Activated CD8-positive, alpha-beta memory T cell treated with anti-CD3 and anti-CD28 coated beads, Interleukin-2, amount 50 U/mL, for 1 hour (primary cell): ENCODE data around the gene HDX.
"Not testable (repeated sequence)": the region's sequence is repeated elsewhere in the genome, so short reads cannot be mapped to it uniquely, and the experiment has no call there.

ENCODE experiments used
- DNase-seq: peaks from one replicate; pipeline ENCODE4 v3.0.0-alpha.2; 2020; ENCODE audit errors: extremely low read depth

The HDX gene, protein sequence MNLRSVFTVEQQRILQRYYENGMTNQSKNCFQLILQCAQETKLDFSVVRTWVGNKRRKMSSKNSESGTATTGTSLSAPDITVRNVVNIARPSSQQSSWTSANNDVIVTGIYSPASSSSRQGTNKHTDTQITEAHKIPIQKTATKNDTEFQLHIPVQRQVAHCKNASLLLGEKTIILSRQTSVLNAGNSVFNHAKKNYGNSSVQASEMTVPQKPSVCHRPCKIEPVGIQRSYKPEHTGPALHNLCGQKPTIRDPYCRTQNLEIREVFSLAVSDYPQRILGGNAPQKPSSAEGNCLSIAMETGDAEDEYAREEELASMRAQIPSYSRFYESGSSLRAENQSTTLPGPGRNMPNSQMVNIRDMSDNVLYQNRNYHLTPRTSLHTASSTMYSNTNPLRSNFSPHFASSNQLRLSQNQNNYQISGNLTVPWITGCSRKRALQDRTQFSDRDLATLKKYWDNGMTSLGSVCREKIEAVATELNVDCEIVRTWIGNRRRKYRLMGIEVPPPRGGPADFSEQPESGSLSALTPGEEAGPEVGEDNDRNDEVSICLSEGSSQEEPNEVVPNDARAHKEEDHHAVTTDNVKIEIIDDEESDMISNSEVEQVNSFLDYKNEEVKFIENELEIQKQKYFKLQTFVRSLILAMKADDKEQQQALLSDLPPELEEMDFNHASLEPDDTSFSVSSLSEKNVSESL

GRCh38 chrX:84501798-84502628 is at the start of gene HDX:
Gene HDX, minus strand, starts transcription at chrX:84502453. Its CDS starts 27,056 bp downstream, at chrX:84475397.
- DNase-seq = peak; percentile 13

DNA sequence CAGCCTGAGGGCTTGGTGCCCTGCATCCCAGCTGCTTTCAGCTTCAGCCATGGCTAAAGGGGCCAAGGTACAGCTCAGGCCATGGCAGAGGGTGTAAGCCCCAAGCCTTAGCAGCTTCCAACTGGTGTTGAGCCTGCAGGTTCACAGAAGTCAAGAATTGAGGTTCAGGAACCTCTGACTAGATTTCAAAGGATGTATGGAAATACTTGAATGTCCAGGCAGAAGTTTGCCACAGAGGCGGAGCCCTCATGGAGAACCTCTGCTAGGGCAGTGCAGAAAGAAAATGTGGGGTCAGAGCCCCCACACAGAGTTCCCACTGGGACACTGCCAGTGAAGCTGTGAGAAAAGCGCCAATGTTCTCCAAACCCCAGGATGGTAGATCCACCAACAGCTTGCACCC is 39.1 kb upstream of the HDX start:
- not testable (repeated sequence) for DNase-seq

GRCh38 chrX:84537627-84538026 is 35.4 kb upstream of the HDX start:
- not testable (repeated sequence) for DNase-seq

DNA sequence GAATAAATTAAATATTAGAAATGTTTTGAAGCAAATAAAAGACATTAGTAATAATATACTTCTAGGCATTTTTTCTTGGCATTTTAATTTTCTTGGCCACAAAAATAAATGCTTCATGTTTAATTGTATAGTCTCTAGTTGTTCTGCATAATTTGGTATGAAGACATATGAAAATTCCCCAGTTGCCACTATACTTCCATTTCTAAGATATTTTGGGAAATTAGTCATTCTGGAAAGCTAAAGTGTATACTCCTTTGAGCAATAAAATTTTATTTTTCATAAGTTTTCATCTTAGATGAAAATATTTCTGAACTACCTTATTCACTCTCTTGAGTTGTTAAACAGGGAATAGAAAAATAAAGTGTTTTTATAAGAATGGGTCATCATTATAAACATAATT is 13.8 kb downstream of the HDX start:
- DNase-seq = no peak

DNA sequence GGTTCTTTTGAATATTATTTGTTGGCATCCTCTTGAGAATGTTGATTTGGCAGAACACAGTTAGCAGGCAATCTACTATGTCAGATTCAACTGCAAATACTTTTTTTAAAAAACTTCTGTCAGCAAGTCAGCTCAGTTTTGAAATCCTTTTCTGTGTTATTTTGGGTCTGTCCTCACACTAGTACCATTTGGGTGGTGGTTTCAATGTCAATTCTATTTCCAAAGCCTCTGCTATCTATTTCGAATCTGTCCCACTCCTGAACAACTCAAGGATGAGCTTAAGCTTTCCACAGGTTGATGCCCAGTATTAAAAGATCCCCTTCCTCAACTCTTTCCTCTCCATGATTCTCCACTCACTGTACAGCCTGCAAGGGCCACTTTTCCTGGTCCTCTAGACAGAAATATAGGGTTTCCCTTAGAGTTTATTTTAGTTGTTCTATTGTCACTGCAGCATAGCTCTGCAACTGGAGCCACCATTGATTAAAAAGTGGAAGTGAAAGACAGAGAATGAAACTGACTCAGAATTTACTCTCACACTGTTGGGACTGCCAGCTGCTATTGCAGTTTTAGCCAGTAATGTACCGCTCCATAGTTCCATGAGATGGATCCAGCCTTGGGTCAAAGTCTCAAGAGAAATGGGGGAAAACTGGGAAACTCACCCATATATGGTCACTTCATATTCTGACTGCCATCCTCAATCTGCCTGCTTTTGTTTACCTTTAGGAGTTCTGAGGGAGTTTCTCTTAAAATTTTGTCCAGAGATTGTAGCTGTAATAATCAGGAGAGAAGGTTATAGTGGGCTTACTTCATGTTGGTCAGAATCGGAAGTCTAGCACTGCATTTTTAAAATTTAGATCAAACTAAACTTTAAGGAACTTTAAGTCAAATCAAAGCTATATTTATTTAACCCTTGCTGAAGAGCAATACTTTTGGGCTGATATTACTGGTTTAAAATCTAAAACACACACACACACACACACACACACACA is 14.6 kb downstream of the HDX start:
- DNase-seq = no peak

DNA sequence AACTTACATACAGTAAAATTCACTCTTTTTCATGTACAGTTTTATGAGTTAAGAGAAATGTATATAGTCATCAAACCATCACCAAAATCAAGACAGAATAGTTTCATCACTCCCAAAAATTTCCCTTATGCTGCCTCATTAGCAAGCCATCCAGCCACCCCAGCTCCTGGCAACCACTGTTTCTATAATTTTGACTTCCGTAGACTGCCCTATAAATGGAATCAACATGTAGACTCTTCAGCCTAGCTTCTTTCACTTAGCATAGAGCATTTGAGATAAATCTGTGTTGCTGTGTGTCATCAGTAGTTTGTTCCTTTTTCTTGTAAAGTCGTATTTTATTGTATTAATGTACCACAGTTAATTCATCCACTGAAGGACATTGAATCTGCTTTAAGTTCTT is 23.2 kb downstream of the HDX start:
- DNase-seq = no peak

DNA sequence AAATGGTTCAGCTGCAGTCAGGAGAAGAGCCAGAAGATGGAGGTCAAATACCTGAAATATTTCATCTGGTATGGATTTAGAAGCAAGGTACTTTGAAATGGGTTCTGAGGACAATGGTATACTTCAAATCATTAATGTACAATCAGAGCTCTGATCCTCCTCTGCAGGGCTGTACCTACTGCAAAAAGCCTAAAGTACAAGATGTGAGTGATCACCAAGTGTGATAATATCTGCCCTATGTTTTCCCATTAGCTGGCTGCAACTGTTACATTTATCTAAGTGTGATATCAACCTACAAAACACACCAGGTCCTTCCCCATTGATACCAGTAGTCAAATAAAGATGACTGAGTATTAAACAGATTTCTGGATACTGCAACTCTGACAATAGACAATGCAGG is 25.1 kb downstream of the HDX start:
- DNase-seq = no peak

DNA sequence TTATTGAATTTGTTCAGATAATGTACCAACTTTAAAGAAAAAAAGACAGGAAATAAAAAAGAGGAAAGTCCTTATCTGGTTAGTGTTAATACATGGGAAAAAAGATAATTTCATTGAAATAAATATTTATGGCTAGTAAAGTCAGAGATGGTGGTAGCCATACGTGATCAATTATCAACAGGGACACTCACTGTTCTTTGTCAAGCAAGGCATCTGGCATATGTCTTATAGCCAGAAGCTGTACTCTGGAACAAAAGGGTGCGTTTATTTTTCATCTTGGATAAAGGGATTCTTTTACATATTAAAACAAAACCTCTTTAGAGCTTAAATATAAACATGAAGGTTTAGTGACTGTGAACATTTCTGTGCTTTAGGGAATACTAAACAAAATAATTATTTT is 26.7 kb downstream of the HDX start:
- no peak for DNase-seq

DNA sequence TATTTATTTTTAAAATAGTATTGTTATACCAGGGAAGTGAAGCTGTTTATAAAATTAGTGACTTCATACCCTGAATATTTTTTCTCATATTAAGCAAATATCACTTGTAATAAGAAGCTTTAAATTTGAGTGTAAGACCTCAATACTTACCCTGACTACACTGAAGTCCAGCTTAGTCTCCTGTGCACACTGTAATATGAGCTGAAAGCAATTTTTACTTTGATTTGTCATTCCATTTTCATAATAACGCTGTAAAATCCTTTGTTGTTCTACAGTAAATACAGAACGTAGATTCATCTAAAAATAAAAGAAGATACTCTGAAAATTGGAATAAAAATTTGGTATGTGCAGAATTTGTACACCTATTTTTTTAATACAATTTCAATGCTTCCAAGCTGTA is 27.2 kb downstream of the HDX start:
- no peak for DNase-seq

DNA sequence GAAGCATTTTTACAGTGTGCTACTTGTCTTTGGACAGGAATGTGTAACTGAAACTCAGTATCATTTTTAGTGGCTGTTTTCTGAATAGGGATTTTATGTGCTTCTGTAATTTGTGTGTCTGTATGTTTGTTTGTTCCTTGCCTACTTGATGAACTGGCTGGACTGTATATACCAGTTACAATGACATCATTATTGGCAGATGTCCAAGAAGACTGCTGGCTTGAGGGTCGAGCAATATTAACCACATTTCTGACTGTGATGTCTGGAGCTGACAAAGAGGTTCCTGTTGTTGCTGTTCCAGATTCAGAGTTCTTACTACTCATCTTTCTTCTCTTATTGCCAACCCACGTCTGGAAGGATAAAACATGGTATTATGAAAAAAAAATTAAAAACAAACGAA is 33.0 kb downstream of the HDX start:
- DNase-seq = no peak

GRCh38 chrX:84467898-84468297 is 34.4 kb downstream of the HDX start:
- no peak for DNase-seq

DNA sequence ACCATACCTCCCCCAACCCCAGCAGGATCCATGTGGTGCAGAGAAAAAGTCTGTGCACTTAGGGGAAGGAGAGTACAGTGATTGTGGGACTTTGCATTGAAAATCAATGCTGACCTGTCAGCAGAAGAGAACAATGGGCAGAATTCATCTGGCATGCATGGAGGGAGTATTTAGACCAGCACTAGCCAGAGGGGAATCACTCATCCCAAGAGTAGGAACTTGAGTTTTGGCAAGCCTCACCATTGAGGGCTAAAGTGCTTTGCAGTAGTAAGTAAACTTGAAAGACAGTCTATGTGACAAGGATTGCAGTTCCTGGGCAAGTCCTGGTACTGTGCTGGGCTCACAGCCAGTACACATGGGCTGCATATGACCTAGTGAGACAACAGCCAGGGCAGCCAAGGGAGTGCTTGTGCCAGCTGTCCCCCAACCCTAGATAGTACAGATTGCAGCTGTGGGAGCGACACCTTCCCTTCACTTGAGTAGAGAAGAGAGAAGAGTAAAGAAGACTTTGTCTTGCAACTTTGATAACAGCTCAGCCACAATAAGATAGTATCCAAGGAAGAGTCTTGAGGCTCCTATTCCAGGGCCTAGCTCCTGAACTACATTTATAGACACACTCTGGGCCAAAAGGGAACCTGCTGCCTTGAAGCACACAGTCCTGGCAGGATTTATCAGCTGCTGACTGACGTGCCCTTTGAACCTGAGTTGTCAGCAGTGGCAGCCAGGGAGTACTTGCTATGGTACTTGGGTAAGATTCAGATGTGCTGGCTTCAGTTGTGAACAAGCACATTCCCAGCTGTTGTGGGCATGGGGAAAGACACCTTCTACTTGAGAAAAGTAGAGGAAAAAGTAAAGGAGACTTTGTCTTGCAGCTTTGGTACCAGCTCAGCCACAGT is 48.7 kb downstream of the HDX start:
- DNase-seq = no peak

DNA sequence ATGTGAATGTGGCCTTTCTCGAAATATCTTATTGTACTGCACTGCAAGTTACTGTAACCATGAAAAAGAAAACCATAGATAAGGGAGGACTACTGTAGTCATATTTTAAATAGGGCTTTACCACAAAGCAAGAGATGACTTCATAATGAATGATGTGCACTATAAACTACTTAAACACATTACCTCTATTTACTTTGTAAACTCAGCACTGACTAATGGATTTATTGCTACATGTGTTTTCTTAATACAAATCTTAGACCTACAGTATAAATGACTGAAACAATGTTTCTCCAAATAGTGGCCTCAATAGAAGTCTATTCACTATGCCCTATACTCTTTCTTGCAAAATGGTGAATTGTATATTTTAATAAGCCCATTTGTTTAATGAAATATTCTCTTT is 61.1 kb downstream of the HDX start:
- DNase-seq = no peak

DNA sequence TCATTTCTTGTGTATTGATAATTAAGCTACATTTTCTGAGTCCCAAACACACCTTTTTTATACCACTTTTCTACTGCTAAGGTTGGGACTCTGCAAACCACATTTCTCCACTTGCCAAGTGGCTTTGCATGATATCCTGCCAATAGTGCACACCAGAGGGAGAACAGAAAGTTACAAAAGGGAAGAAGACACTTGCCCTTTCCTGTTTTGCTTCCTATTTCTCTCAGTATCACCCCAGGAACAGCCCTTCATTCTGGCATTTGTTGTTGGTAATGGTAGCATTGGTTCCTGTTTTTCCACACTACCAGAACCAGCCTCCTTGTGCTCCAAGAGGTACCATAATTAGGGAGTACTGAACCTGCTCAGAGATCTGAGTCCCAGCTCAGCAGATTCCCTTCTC is 87.1 kb downstream of the HDX start:
- DNase-seq = no peak

DNA sequence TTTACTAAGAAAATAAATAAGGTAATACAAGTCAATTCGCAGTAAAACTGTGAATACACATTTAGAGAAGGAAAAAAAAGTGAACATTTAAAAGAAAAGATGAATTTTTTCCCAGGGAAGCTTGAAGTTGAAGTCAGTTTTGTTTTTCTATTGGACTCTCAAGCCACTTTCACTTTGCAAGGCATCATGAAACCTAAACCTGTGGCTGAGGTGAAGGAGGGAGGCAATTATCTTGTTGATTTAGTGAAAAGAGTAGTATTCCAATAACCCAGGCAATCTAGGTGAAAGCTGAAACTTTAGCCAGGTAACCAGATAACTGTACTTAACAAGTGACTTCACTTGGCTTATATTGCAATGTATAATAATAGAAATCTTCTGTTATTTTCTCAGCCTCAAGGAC is 138.6 kb downstream of the HDX start:
- no peak for DNase-seq

DNA sequence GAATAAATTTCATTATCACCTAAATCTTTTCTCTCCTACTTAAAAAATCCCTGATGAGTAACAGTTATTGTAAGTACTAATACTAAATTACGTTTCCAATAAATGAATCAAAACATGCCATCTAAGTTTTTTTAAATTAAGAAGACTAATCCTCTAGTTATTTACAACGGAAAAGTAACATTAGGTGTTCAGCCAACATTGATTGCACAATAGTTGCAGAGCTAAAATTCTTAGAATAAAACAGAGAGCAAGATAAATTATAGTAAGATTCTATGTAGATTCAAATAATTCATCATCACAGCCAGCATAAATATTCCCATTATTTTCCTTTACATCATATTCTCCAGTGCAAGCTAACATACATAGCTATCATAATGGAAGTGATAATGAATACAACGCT is 139.2 kb downstream of the HDX start:
- no peak for DNase-seq

GRCh38 chrX:84362184-84362838 is 139.9 kb downstream of the HDX start:
- DNase-seq = no peak

DNA sequence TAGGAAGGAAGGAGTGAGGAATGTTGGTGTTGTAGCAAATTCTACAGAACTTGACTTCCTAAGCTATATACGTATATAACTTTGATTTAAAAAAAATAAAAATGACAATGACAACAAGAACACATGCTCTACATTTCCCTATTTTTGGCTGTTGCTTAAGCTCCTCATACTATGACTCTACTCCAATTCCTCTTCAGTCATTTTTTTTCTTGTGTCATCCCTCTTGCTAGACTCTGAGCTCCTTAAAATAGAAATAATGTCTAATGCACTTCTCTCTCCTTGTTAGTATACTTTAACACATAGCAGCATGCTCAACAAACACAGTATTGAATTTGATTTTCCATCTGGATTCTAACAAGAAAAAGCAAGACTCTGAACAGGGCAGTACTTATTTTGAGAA is 144.0 kb downstream of the HDX start:
- no peak for DNase-seq

GRCh38 chrX:84357296-84357695 is 145.0 kb downstream of the HDX start:
- DNase-seq = no peak

DNA sequence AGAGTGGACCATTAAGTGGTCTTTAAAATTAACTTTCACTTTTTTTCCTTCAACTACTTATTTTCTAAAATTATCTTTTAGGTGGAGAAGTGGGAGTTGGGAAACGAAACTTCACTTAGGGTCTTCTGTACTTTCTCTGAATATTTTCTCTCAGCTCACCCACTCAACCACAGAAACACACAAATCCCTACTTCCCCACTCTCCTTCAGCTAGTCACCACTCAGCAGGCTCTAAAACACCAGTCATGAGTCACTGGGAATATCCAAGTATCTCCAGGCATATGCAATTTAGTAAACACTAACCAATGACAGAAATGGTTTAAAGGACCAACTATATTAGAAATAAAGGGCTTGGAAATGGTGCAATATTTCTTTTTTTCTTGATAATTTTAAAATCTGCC is 161.3 kb downstream of the HDX start:
- no peak for DNase-seq
